Breast epithelium (tissue), 3 donors: ENCODE results near the gene SEC14L1.

Experiments
- CTCF ChIP-seq, 3 donors: fragments of 450-650 bp; IDR thresholded peaks; one replicate each; pipeline ENCODE4 v1.5.1; 2016 to 2017; ENCODE audit warnings: antibody characterized with exemption in 3 of 3, mild to moderate bottlenecking in 3 of 3, moderate library complexity in 3 of 3
- POLR2A ChIP-seq: fragments of 450-650 bp; IDR thresholded peaks from one replicate; pipeline ENCODE4 v1.6.1; 2016; ENCODE audit warnings: antibody characterized with exemption, mild to moderate bottlenecking, moderate library complexity

- TF ChIP-seq CTCF (IDR thresholded peaks at IDR 0.05), result no peak
- TF ChIP-seq POLR2A, result no peak
Measured at GRCh38 chr17:77142689-77143088, 1.9 kb downstream of the SEC14L1 start.
